K562 (cell line): ENCODE results near the gene PARD3. TPM values are rescaled to one million over a fixed set of nuclear protein-coding genes. Genes with fewer than 3 reads are reported as not detected.

Experiments used
- ATAC-seq: fragments of 200-7000 bp; cut with Tn5 transposase; 3 replicates; pipeline ENCODE4 v1.9.1; 2020; ENCODE audit warnings: moderate library complexity
- BruUV-seq: library from RNA; stranded (reverse); fragments of 400-500 nt; replicated peaks from 2 replicates; lab custom pipeline; 2021; lab: Mats Ljungman, UMichigan
- CTCF ChIA-PET: fragments of 300-600 bp; formaldehyde crosslinking; extraction: SDS; loops from one replicate; lab custom pipeline; 2021; ENCODE audit warnings: low intra/inter-chr PET ratio; lab: Yijun Ruan, JAX
- POLR2A ChIA-PET: fragments of 300-600, 350-650 bp; sonication (Branson Sonifier 250); formaldehyde crosslinking; extraction: SDS; loops from one replicate; lab custom pipeline; 2021; ENCODE audit warnings: antibody characterized with exemption, inconsistent platforms; lab: Yijun Ruan, JAX
- DNase-seq, 4 experiments: peaks; one replicate each; pipeline versions ENCODE4 v3.0.0 to v3.0.0-alpha.2; 2011 to 2018; ENCODE audit warnings: low spot score in 3 of 4, mixed read lengths in 3 of 4; ENCODE audit errors: extremely low read depth in 1 of 4
- FAIRE-seq: peaks from 2 replicates; lab custom pipeline; 2011; peaks lifted over from hg19 to GRCh38; lab: Jason Lieb, UNC
- H2AFZ ChIP-seq: 2 replicates; pipeline ENCODE4 v1.6.0; 2011; ENCODE audit warnings: low read depth, low read length, control low read depth, inconsistent platforms
- H3K27ac ChIP-seq: fragments of 200-600 bp; 3 replicates; pipeline ENCODE4 v1.8.0; 2011; ENCODE audit warnings: low read depth, mild to moderate bottlenecking, control low read depth, inconsistent platforms, low read length, moderate library complexity, mixed read lengths; ENCODE audit errors: extremely low read depth
- H3K27me3 ChIP-seq, 2 experiments: fragments of 300-600 bp in 1 of 2; 2 replicates in 1 of 2; 3 replicates in 1 of 2; pipeline versions ENCODE4 v1.6.0 to v1.8.0; 2011; ENCODE audit warnings: inconsistent platforms in 2 of 2, low read length in 2 of 2, mild to moderate bottlenecking in 1 of 2, mixed read lengths in 1 of 2, moderate library complexity in 1 of 2; ENCODE audit not compliant: control insufficient read depth in 2 of 2, insufficient read depth in 2 of 2
- H3K36me3 ChIP-seq: fragments of 300-600 bp; 3 replicates; pipeline ENCODE4 v1.8.0; 2011; ENCODE audit warnings: mild to moderate bottlenecking, low read length, inconsistent platforms; ENCODE audit not compliant: control insufficient read depth, insufficient read depth
- H3K4me1 ChIP-seq, 2 experiments: fragments of 200-600 bp in 1 of 2; replicated peaks in 1 of 2; 2 replicates in 1 of 2; 3 replicates in 1 of 2; pipeline versions ENCODE4 v1.5.1 to v1.8.0; 2011; ENCODE audit warnings: inconsistent platforms in 2 of 2, low read length in 2 of 2, mild to moderate bottlenecking in 1 of 2, mixed read lengths in 1 of 2, moderate library complexity in 1 of 2; ENCODE audit not compliant: control insufficient read depth in 2 of 2, insufficient read depth in 2 of 2
- H3K4me2 ChIP-seq: 2 replicates; pipeline ENCODE4 v1.6.1; 2011; ENCODE audit warnings: low read length, control low read depth, inconsistent platforms, mixed read lengths; ENCODE audit not compliant: insufficient read depth
- H3K4me3 ChIP-seq: fragments of 200-600 bp; sonication (generic), shearing (Covaris generic); 2 replicates; pipeline ENCODE4 v1.5.1; 2016; ENCODE audit warnings: control low read depth, inconsistent platforms
- H3K79me2 ChIP-seq: fragments of 200-600 bp; 3 replicates; pipeline ENCODE4 v1.8.0; 2011; ENCODE audit warnings: low read length, inconsistent platforms; ENCODE audit not compliant: control insufficient read depth, insufficient read depth
- H3K9ac ChIP-seq, 2 experiments: 2 replicates each; pipeline versions ENCODE4 v1.6.0 to v1.6.1; 2011; ENCODE audit warnings: low read depth in 2 of 2, low read length in 2 of 2, control low read depth in 1 of 2, inconsistent platforms in 1 of 2, mild to moderate bottlenecking in 1 of 2, mixed read lengths in 1 of 2; ENCODE audit not compliant: insufficient read depth in 1 of 2
- H3K9me1 ChIP-seq: one replicate; pipeline ENCODE4 v1.6.0; 2011; ENCODE audit warnings: inconsistent platforms, mild to moderate bottlenecking, low read length, moderate library complexity; ENCODE audit not compliant: control insufficient read depth, insufficient read depth
- H3K9me3 ChIP-seq: replicated peaks from 2 replicates; pipeline ENCODE4 v1.5.1; 2011; ENCODE audit warnings: low read depth, low read length, inconsistent platforms; ENCODE audit not compliant: control insufficient read depth, insufficient read depth
- H4K20me1 ChIP-seq: replicated peaks from 2 replicates; pipeline ENCODE4 v1.6.1; 2011; ENCODE audit warnings: low read length, inconsistent platforms, mixed read lengths; ENCODE audit not compliant: control insufficient read depth, insufficient read depth
- FOSL1 ChIP-seq: fragments of 200-800 bp; sonication (Bioruptor generic); conservative IDR thresholded peaks from 2 replicates; pipeline ENCODE4 v1.6.1; 2016; ENCODE audit warnings: missing genetic modification characterization, missing compliant biosample characterization
- MEIS2 ChIP-seq: fragments of 450-650 bp; IDR thresholded peaks from 2 replicates; pipeline ENCODE4 v1.6.1; 2014; ENCODE audit warnings: mild to moderate bottlenecking; ENCODE audit not compliant: partially characterized antibody
- TRIM24 ChIP-seq, 2 experiments: fragments of 450-650 bp; IDR thresholded peaks; 2 replicates each; pipeline ENCODE4 v1.6.1; 2016
- ZNF324 ChIP-seq: fragments of 250-450 bp; sonication (Bioruptor Pico); IDR thresholded peaks from 2 replicates; pipeline ENCODE4 v1.4.0; 2020; ENCODE audit warnings: mild to moderate bottlenecking
- ZNF586 ChIP-seq: fragments of 450-650 bp; formaldehyde crosslinking; conservative IDR thresholded peaks from 2 replicates; pipeline ENCODE4 v1.4.0; 2020; ENCODE audit warnings: mild to moderate bottlenecking, moderate library complexity
- WGBS: fragments of 100-300 bp; shearing (Covaris generic); methylation state at CpG from one replicate; pipeline ENCODE4 v1.1.6; 2016; ENCODE audit warnings: low coverage, mixed read lengths; ENCODE audit not compliant: insufficient coverage; ENCODE audit errors: missing lambda C conversion rate; 5-methylcytosine and 5-hydroxymethylcytosine counted together
- in situ Hi-C: fragments of 300-500 bp; cut with MboI; formaldehyde crosslinking; loops from 4 replicates; pipeline ENCODE4 v1.15.0; 2018; ENCODE audit warnings: inconsistent platforms, mixed read lengths
- intact Hi-C: fragments of 100-400 bp; cut with micrococcal nuclease; formaldehyde crosslinking; loops from 2 replicates; pipeline ENCODE4 v1.14.2; 2022
- polyA plus RNA-seq, 8 experiments: library from polyadenylated mRNA; depleted of rRNA in 4 of 8; stranded (reverse) in 5 of 8; unstranded in 3 of 8; fragments of >200 nt; fragmentation: Nextera tagmentation in 2 of 8; fragmentation: Illumina TruSeq in 1 of 8; extraction: Ambion mirVana in 2 of 8; extraction: Trizol in 1 of 8; gene quantifications; 2 replicates each; pipeline versions ENCODE4 v1.2.1 to v1.2.3, GENCODE V29; 2011 to 2014; ENCODE audit warnings: inconsistent platforms in 1 of 8, missing spikeins in 1 of 8
- total RNA-seq, 7 experiments: library from RNA; depleted of rRNA in 6 of 7; stranded (reverse); fragments of >200 nt in 6 of 7; fragmentation: Illumina TruSeq in 2 of 7; extraction: Trizol in 2 of 7; gene quantifications; 2 replicates each; pipeline versions ENCODE4 v1.2.1 to v1.2.3, GENCODE V29; 2011 to 2021; ENCODE audit warnings: low replicate concordance in 1 of 7

PARD3 gene
- total and polyA plus RNA-seq, 9 of the 15 experiments (the other 6 are each of a cell fraction or from before 2014, with no cell fraction given), result 2.7 to 11.7 (median 7.7) TPM

GRCh38 chr10:34648919-34649318 lies 166.2 kb downstream of the PARD3 start:
- ATAC-seq, result no peak
- Histone ChIP-seq H3K36me3 (no peaks in the 10 kb centered on the region), H3K27me3 (peaks cover 0 to 7% of the 10 kb centered on the region in 2 experiments; a peak in 3 of 5 replicates)
- 13% methylated on average over 5 of the region's 5 CpGs for WGBS
- TF ChIP-seq ZNF586 (CRISPR knock-in tag) (no peak), MEIS2 (peak; percentile 32), FOSL1 (tag) (no peak), TRIM24 (IDR thresholded peaks at IDR 0.05) (no peak), ZNF324 (CRISPR knock-in tag) (no peak)
- TF ChIP-seq, all 486 proteins: peak for 1
- no peak overlapping the region for H3K27ac ChIP-seq
- intact Hi-C loops (no loop called here), in situ Hi-C loops (loop anchor here (25.0 kb wide), 1 partner anchor 812 kb away; no protein-coding TSS in a partner anchor)
- CTCF ChIA-PET, result no interaction called here
- POLR2A ChIA-PET, result interaction anchor here (1.3 kb wide), 1 partner anchor 75 kb away, joined by 4 read pairs; no protein-coding TSS in a partner anchor
- FAIRE-seq, result no peak
- no peak for DNase-seq
- H3K79me2 ChIP-seq, result no peaks in the 10 kb centered on the region
- no peaks in the 10 kb centered on the region for H3K9me3 ChIP-seq
- 0 out of 2 replicates have a peak, but pooled peaks cover 10% of the 10 kb centered on the region for H4K20me1 ChIP-seq
- H3K9ac ChIP-seq, result no peak overlapping the region
- no peak overlapping the region for H3K4me3 ChIP-seq
- H3K4me1 ChIP-seq, result no peaks in the 10 kb centered on the region
- no peaks in the 10 kb centered on the region for H3K9me1 ChIP-seq
- H2AFZ ChIP-seq, result no peak overlapping the region
- H3K4me2 ChIP-seq, result no peak overlapping the region
- BruUV-seq, result no TSS peak
